ENCODE results near the gene CCL27. TPM values are rescaled to one million over a fixed set of nuclear protein-coding genes. Genes with fewer than 3 reads are reported as not detected.

CCL27 gene
- total and polyA plus RNA-seq, 2 of the 8 experiments (the other 6 are each of a cell fraction or from before 2014, with no cell fraction given), result 0.42 TPM; not detected in 1

DNA sequence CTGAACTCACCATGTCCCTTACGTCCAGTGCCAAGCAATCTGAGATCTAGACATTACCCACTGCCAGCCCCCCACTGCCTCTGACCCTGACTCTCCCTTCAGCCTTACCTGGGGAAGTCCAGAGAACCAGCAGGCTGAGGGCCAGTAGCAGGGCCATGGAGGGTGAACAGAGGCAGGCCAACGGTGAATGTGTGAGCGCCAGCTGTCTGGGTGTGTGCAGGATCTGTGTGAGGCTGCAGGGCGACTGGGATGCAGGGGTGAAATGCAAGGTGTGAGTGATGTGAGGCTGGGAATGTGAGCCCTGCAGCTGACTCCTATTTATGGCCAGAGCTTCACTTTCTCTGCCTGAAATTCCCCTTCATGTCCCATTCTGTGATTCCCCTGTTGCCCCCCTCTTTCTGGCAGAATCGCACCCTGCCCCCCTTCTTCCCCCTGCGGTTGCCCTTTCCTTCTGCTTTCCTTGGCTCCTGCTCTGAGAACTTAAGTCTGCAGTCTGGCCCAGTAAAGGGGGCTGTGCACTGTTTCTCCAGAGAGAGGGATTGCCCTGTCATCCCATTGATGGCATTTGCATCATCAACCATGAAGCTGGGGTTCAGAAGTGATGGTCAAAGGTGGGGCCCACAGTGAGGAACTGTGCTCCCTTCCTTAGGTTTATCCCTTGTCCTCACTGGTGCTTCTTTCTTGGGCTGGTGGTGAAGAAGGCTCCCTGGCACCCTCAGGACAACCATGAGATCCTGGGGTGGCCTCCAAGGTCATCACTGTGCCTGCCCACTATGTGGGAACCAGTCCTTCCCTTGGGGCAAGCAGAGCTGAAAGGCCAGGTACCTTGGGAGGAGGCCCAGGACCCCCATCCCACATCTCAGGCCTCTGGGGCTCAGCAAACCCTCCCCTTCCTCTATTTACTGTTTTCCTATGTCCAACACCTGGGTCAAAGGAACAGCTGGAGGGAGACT is 28.8 kb upstream of the CCL27 start, which contains the start of gene CCL19 (continued):
- no peak for TF ChIP-seq CBX8 (IDR thresholded peaks at IDR 0.05; ENCODE audit: borderline replicate concordance, low read depth, low read length)
- TF ChIP-seq PHF8 (conservative IDR thresholded peaks at IDR 0.05; ENCODE audit: low read depth, low read length), result no peak
- no peak for TF ChIP-seq CBX5 (IDR thresholded peaks at IDR 0.05; ENCODE audit: low read depth, low read length)
- no peak for TF ChIP-seq NANOG (IDR thresholded peaks at IDR 0.05; ENCODE audit: insufficient read depth, low read depth, low read length, poor library complexity, severe bottlenecking)
- TF ChIP-seq POU5F1 (IDR thresholded peaks at IDR 0.05; ENCODE audit: low read depth, low read length), result no peak
- no peak for TF ChIP-seq YY1 (IDR thresholded peaks at IDR 0.05; ENCODE audit: low read depth, low read length)
- no peak for TF ChIP-seq ASH2L (IDR thresholded peaks at IDR 0.05; ENCODE audit: low read length)

All from H1 (cell line).